A549 (cell line): ENCODE results near the gene PTBP1. TPM values are rescaled to one million over a fixed set of nuclear protein-coding genes. Genes with fewer than 3 reads are reported as not detected.

ENCODE experiments used
- ATAC-seq, 2 experiments: fragments of 200-7000 bp in 1 of 2; fragments of >200 bp in 1 of 2; cut with Nextera tagmentation in 1 of 2; cut with Tn5 transposase in 1 of 2; 3 replicates each; pipeline versions ENCODE4 v1.8.0 to v1.9.1; 2018 to 2020; ENCODE audit warnings: mild to moderate bottlenecking in 1 of 2, moderate library complexity in 1 of 2
- CTCF ChIA-PET: fragments of 300-600 bp; sonication (Branson Sonifier 250); formaldehyde crosslinking; extraction: SDS; loops from one replicate; lab custom pipeline; 2021; ENCODE audit warnings: antibody characterized with exemption, inconsistent platforms; lab: Yijun Ruan, JAX
- POLR2A ChIA-PET: fragments of 350-600 bp; formaldehyde crosslinking; extraction: SDS; loops from one replicate; lab custom pipeline; 2021; ENCODE audit warnings: antibody characterized with exemption, inconsistent platforms; lab: Yijun Ruan, JAX
- DNase-seq, 2 experiments: peaks; one replicate each; pipeline versions ENCODE4 v3.0.0 to v3.0.0-alpha.2; 2011 to 2016; ENCODE audit warnings: low read depth in 1 of 2, low spot score in 1 of 2
- FAIRE-seq: peaks from 2 replicates; lab custom pipeline; 2011; peaks lifted over from hg19 to GRCh38; lab: Jason Lieb, UNC
- H3K27ac ChIP-seq, 2 experiments: fragments of >200 bp; sonication (Bioruptor Twin); formaldehyde crosslinking; 3 replicates each; pipeline ENCODE4 v1.5.1; 2016 to 2017
- H3K4me1 ChIP-seq: fragments of >200 bp; sonication (Bioruptor Twin); formaldehyde crosslinking; 3 replicates; pipeline ENCODE4 v1.6.1; 2016
- H3K4me2 ChIP-seq: fragments of >200 bp; sonication (Bioruptor Twin); formaldehyde crosslinking; 3 replicates; pipeline ENCODE4 v1.6.1; 2016
- H3K4me3 ChIP-seq: fragments of >200 bp; sonication (Bioruptor Twin); formaldehyde crosslinking; 3 replicates; pipeline ENCODE4 v1.5.1; 2016
- H3K9me3 ChIP-seq: fragments of >200 bp; sonication (Bioruptor Twin); formaldehyde crosslinking; 3 replicates; pipeline ENCODE4 v1.6.1; 2016
- CBX2 ChIP-seq: fragments of 200-600 bp; sonication (generic); IDR thresholded peaks from 2 replicates; pipeline ENCODE4 v1.6.1; 2016; ENCODE audit warnings: low read depth, mild to moderate bottlenecking, borderline replicate concordance
- CBX8 ChIP-seq: fragments of 200-600 bp; sonication (generic); IDR thresholded peaks from 2 replicates; pipeline ENCODE4 v1.6.1; 2016
- CEBPB ChIP-seq, 2 experiments: fragments of >200 bp in 1 of 2; sonication (Bioruptor Twin) in 1 of 2; formaldehyde crosslinking in 1 of 2; IDR thresholded peaks; 2 replicates each; pipeline ENCODE4 v1.6.1; 2012 to 2016
- CHD2 ChIP-seq: fragments of 150-350 bp; IDR thresholded peaks from 2 replicates; pipeline ENCODE4 v1.6.1; 2014; ENCODE audit warnings: low read length; ENCODE audit not compliant: partially characterized antibody
- EP300 ChIP-seq, 2 experiments: fragments of >200 bp; sonication (Bioruptor Twin); formaldehyde crosslinking; IDR thresholded peaks; 2 replicates in 1 of 2; 3 replicates in 1 of 2; pipeline ENCODE4 v1.6.1; 2016 to 2017
- FOSL2 ChIP-seq, 2 experiments: fragments of 450-650 bp in 1 of 2; fragments of >200 bp in 1 of 2; sonication (Bioruptor Twin) in 1 of 2; formaldehyde crosslinking; IDR thresholded peaks; 2 replicates each; pipeline versions ENCODE4 v1.5.0 to v1.6.1; 2016 to 2020; ENCODE audit warnings: mild to moderate bottlenecking in 1 of 2, moderate library complexity in 1 of 2
- FOXS1 ChIP-seq: fragments of 250-450 bp; sonication (Bioruptor Pico); IDR thresholded peaks from 2 replicates; pipeline ENCODE4 v1.5.0; 2020; ENCODE audit warnings: mild to moderate bottlenecking, moderate library complexity
- HES2 ChIP-seq: fragments of >200 bp; sonication (Bioruptor Twin); formaldehyde crosslinking; IDR thresholded peaks from 2 replicates; pipeline ENCODE4 v1.6.1; 2016
- HEYL ChIP-seq: fragments of 250-450 bp; sonication (Bioruptor Pico); IDR thresholded peaks from 2 replicates; pipeline ENCODE4 v1.8.0; 2021; ENCODE audit warnings: mild to moderate bottlenecking, moderate library complexity
- HOXA7 ChIP-seq: fragments of 250-450 bp; sonication (Bioruptor Pico); IDR thresholded peaks from 2 replicates; pipeline ENCODE4 v1.5.0; 2020; ENCODE audit warnings: mild to moderate bottlenecking, moderate library complexity
- HOXB13 ChIP-seq: fragments of 250-450 bp; sonication (Bioruptor Pico); IDR thresholded peaks from 2 replicates; pipeline ENCODE4 v1.5.0; 2020; ENCODE audit warnings: low read depth, mild to moderate bottlenecking, moderate library complexity
- JUN ChIP-seq, 2 experiments: fragments of >200 bp; sonication (Bioruptor Twin); formaldehyde crosslinking; IDR thresholded peaks; 2 replicates in 1 of 2; 3 replicates in 1 of 2; pipeline ENCODE4 v1.6.1; 2016 to 2017
- MAX ChIP-seq: IDR thresholded peaks from 2 replicates; pipeline ENCODE4 v1.6.1; 2012
- MYC ChIP-seq: IDR thresholded peaks from 2 replicates; pipeline ENCODE4 v1.6.1; 2012; ENCODE audit warnings: mild to moderate bottlenecking, inconsistent platforms, low read length, improper control_type of control experiment, borderline replicate concordance
- PBX3 ChIP-seq: IDR thresholded peaks from 2 replicates; pipeline ENCODE4 v1.6.1; 2012
- PHF8 ChIP-seq: fragments of 200-600 bp; sonication (generic); IDR thresholded peaks from 2 replicates; pipeline ENCODE4 v1.6.1; 2016; ENCODE audit warnings: low read depth, mild to moderate bottlenecking, antibody characterized with exemption, moderate library complexity, borderline replicate concordance
- RCOR1 ChIP-seq: fragments of 150-350 bp; IDR thresholded peaks from 2 replicates; pipeline ENCODE4 v1.6.1; 2014; ENCODE audit warnings: antibody characterized with exemption, low read length, low read depth
- ZSCAN20 ChIP-seq: fragments of 250-450 bp; sonication (Bioruptor Pico); IDR thresholded peaks from 2 replicates; pipeline ENCODE4 v1.8.0; 2022; ENCODE audit warnings: mild to moderate bottlenecking, moderate library complexity
- WGBS: methylation state at CpG from one replicate; pipeline ENCODE4 v1.1.6; 2017; ENCODE audit errors: missing lambda C conversion rate; 5-methylcytosine and 5-hydroxymethylcytosine counted together
- polyA plus RNA-seq, 4 experiments: library from polyadenylated mRNA; depleted of rRNA in 3 of 4; stranded (reverse); fragments of >200 nt; fragmentation: RNase III in 1 of 4; extraction: RNeasy Plus Mini Kit Qiagen cat#74134 plus additional on column Dnase treatment in 1 of 4; gene quantifications; 2 replicates in 3 of 4; 3 replicates in 1 of 4; pipeline ENCODE4 v1.2.3, GENCODE V29; 2011 to 2017
- TF ChIP-seq, protein P1 (sequence below): fragments of 250-450 bp; sonication (Bioruptor Pico); IDR thresholded peaks from 2 replicates; pipeline ENCODE4 v1.5.0; 2020; ENCODE audit warnings: low read depth, mild to moderate bottlenecking, moderate library complexity
- TF ChIP-seq, protein P2 (sequence below): fragments of >200 bp; sonication (Bioruptor Twin); formaldehyde crosslinking; IDR thresholded peaks from 3 replicates; pipeline ENCODE4 v1.6.1; 2016

Gene PTBP1
- polyA plus RNA-seq, 2 of the 4 experiments (the other 2 are of a cell fraction): 144 to 264 TPM

GRCh38 chr19:797528-798414, 519 bp downstream of the PTBP1 start:
- FAIRE-seq: no peak
- Histone ChIP-seq H3K4me1 (peaks cover 42% of the 10 kb centered on the region), H3K4me3 (peak overlapping the region; percentile 100), H3K9me3 (no peaks in the 10 kb centered on the region), H3K4me2 (peak overlapping the region; percentile 86), H3K27ac (peak overlapping the region; percentile 100)
- DNase-seq: peak; percentile 67 to 91
- TF ChIP-seq RCOR1: no peak
- TF ChIP-seq, protein P1, sequence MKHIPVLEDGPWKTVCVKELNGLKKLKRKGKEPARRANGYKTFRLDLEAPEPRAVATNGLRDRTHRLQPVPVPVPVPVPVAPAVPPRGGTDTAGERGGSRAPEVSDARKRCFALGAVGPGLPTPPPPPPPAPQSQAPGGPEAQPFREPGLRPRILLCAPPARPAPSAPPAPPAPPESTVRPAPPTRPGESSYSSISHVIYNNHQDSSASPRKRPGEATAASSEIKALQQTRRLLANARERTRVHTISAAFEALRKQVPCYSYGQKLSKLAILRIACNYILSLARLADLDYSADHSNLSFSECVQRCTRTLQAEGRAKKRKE (CRISPR knock-in tag): 0 out of 2 replicates have a peak, but pooled peaks have one; percentile 27
- TF ChIP-seq CBX8: no peak
- TF ChIP-seq HES2: no peak
- no peak for TF ChIP-seq CHD2
- no peak for TF ChIP-seq ZSCAN20 (CRISPR knock-in tag)
- TF ChIP-seq HOXA7 (CRISPR knock-in tag): no peak
- TF ChIP-seq HEYL: no peak
- TF ChIP-seq MAX: peak; percentile 59; the same call in 1 of the 2 replicates
- TF ChIP-seq CEBPB (IDR thresholded peaks at IDR 0.05): no peak
- TF ChIP-seq EP300 (IDR thresholded peaks at IDR 0.05): peak in 1 of 2 experiments; percentile 12; a peak in 1 of 5 replicates
- TF ChIP-seq, protein P2, sequence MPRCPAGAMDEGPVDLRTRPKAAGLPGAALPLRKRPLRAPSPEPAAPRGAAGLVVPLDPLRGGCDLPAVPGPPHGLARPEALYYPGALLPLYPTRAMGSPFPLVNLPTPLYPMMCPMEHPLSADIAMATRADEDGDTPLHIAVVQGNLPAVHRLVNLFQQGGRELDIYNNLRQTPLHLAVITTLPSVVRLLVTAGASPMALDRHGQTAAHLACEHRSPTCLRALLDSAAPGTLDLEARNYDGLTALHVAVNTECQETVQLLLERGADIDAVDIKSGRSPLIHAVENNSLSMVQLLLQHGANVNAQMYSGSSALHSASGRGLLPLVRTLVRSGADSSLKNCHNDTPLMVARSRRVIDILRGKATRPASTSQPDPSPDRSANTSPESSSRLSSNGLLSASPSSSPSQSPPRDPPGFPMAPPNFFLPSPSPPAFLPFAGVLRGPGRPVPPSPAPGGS: 0 out of 3 replicates have a peak, but pooled peaks have one; percentile 9
- peak; percentile 58 to 75; a peak in 4 of 5 replicates for TF ChIP-seq JUN (IDR thresholded peaks at IDR 0.05)
- no peak for TF ChIP-seq HOXB13
- peak; percentile 63; the same call in 1 of the 2 replicates for TF ChIP-seq MYC
- TF ChIP-seq CBX2: no peak
- no peak for TF ChIP-seq FOSL2 (IDR thresholded peaks at IDR 0.05)
- no peak for TF ChIP-seq FOSL2 (CRISPR knock-in tag; IDR thresholded peaks at IDR 0.05)
- no peak for TF ChIP-seq PBX3
- ChIA-PET POLR2A (no interaction called here), CTCF (no interaction called here)
- peak in 1 of 2 experiments; percentile 41; a peak in 3 of 6 replicates for ATAC-seq
- WGBS: 1% methylated on average over 19 of the region's 129 CpGs

DNA sequence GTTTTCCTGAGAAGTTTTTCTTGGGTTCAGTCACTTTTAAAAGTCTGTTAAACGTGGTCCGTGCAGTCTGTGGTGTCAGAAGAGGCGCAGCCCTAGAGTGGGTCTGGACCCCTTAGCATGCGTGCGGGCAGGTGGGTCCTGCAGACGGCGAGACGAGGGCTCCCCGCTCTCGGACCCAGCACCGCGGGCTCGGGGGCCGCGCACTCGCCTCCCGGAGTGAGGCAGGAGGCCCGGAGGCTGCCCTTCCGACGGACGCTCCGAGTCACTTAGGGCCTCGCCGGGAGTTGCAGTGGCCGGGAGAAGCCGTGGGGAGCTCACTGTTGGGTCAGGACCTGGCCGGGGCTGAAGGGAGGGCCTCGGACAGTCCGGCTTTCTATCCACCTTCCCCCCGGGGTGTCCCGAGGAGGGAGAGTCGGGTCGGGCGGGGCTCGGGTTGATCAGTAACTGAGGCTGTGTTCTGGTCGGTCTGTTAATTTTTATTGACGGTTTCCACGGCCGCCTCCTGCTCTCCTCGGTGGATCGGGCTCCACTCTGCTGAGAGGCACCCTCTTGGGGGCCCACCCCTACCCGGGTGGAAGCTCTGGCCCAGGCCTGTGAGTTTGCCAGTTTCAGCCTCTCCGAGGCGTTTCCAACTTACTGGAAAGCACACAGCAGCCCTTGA, 1.3 kb downstream of the PTBP1 start:
- H3K4me1 ChIP-seq: peaks cover 50% of the 10 kb centered on the region
- ATAC-seq (peak in 1 of 2 experiments; percentile 0; a peak in 1 of 6 replicates), DNase-seq (no peak), FAIRE-seq (no peak)
- peak overlapping the region; percentile 86 for H3K4me2 ChIP-seq
- peak overlapping the region; percentile 100 for H3K27ac ChIP-seq
- H3K4me3 ChIP-seq: peak overlapping the region; percentile 100
- WGBS: 0% methylated on average over 3 of the region's 44 CpGs
- no peak for TF ChIP-seq FOXS1 (CRISPR knock-in tag)
- TF ChIP-seq PHF8: no peak
- CTCF ChIA-PET: interaction anchor here (1.0 to 1.3 kb wide), 3 partner anchors 12 to 17 kb away, joined by 3 to 5 read pairs (median 4); no protein-coding TSS in a partner anchor
- POLR2A ChIA-PET: interaction anchor here (1.2 kb wide), 1 partner anchor 46 kb away, joined by 6 read pairs; no protein-coding TSS in a partner anchor
- no peaks in the 10 kb centered on the region for H3K9me3 ChIP-seq
